Mesendoderm (in vitro differentiated cells): ENCODE results near the gene SHC4.
A peak's percentile ranks its signal among the peaks of the same experiment; 100 is the strongest.

ENCODE experiments used
- DNase-seq: peaks from one replicate; pipeline ENCODE4 v3.0.0; 2013
- H2AK5ac ChIP-seq: 2 replicates; pipeline ENCODE4 v1.6.1; 2013; ENCODE audit warnings: low read length, inconsistent platforms
- H2BK120ac ChIP-seq: 2 replicates; pipeline ENCODE4 v1.6.1; 2013; ENCODE audit warnings: low read depth, mild to moderate bottlenecking, low read length, moderate library complexity, mixed read lengths
- H2BK15ac ChIP-seq: replicated peaks from 2 replicates; pipeline ENCODE4 v1.6.1; 2013; ENCODE audit warnings: low read depth, mild to moderate bottlenecking, moderate library complexity
- H2BK5ac ChIP-seq: 2 replicates; pipeline ENCODE4 v1.6.1; 2013; ENCODE audit warnings: low read length, inconsistent platforms
- H3K18ac ChIP-seq: 2 replicates; pipeline ENCODE4 v1.6.1; 2013; ENCODE audit warnings: mild to moderate bottlenecking, low read length, mixed read lengths
- H3K23ac ChIP-seq: one replicate; pipeline ENCODE4 v1.6.1; 2013; ENCODE audit warnings: low read length
- H3K27ac ChIP-seq: 2 replicates; pipeline ENCODE4 v1.5.1; 2013; ENCODE audit warnings: low read depth, mild to moderate bottlenecking, inconsistent platforms, low read length, moderate library complexity
- H3K27me3 ChIP-seq: 2 replicates; pipeline ENCODE4 v1.6.1; 2013; ENCODE audit warnings: low read length, control low read depth, mild to moderate bottlenecking, inconsistent platforms; ENCODE audit not compliant: insufficient read depth, poor library complexity
- H3K36me3 ChIP-seq: 2 replicates; pipeline ENCODE4 v1.6.1; 2013; ENCODE audit warnings: low read length, inconsistent platforms; ENCODE audit not compliant: control insufficient read depth, insufficient read depth
- H3K4ac ChIP-seq: one replicate; pipeline ENCODE4 v1.6.1; 2013; ENCODE audit warnings: low read depth, mild to moderate bottlenecking, low read length, moderate library complexity
- H3K4me1 ChIP-seq: 2 replicates; pipeline ENCODE4 v1.6.1; 2013; ENCODE audit warnings: low read depth, low read length, inconsistent platforms; ENCODE audit not compliant: control insufficient read depth
- H3K4me2 ChIP-seq: 2 replicates; pipeline ENCODE4 v1.6.1; 2013; ENCODE audit warnings: low read length
- H3K4me3 ChIP-seq: 2 replicates; pipeline ENCODE4 v1.5.1; 2013; ENCODE audit warnings: mild to moderate bottlenecking, low read length
- H3K56ac ChIP-seq: one replicate; pipeline ENCODE4 v1.6.1; 2013; ENCODE audit warnings: low read length
- H3K79me1 ChIP-seq: 2 replicates; pipeline ENCODE4 v1.6.1; 2013; ENCODE audit warnings: low read length, inconsistent platforms
- H3K79me2 ChIP-seq: 2 replicates; pipeline ENCODE4 v1.6.1; 2013; ENCODE audit warnings: mild to moderate bottlenecking, low read length; ENCODE audit not compliant: control insufficient read depth, insufficient read depth
- H3K9ac ChIP-seq: 2 replicates; pipeline ENCODE4 v1.6.1; 2013; ENCODE audit warnings: low read length, inconsistent platforms
- H4K5ac ChIP-seq: one replicate; pipeline ENCODE4 v1.6.1; 2013; ENCODE audit warnings: low read length
- H4K8ac ChIP-seq: one replicate; pipeline ENCODE4 v1.6.1; 2013; ENCODE audit warnings: low read depth, mild to moderate bottlenecking, control low read depth, low read length, moderate library complexity
- WGBS: extraction: QIAGEN DNeasy Blood & Tissue Kit; methylation state at CpG from one replicate; pipeline ENCODE4 v1.1.7; 2013; ENCODE audit warnings: low lambda C conversion rate, missing lambda C conversion rate; ENCODE audit not compliant: insufficient coverage; ENCODE audit errors: extremely low coverage; 5-methylcytosine and 5-hydroxymethylcytosine counted together

Gene SHC4

DNA sequence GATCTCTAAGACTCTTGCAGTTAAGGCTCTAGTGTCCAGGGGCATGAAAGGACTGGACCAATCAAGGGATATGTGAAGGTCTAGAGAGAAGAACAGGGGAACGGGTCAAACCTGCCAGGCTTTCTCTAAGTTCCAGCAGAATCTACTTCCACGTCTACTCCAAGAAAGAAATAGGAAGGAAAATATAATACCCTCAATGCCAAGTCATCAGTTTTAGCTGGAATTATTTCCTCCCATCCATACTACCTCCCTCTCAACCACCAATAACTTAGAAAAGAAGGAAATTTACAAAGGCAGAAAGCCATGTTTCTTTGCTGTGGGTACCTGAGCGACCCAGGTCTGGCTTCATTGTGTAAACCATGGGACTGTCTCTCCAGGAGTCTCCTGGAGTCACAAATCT is 7.8 kb downstream of the SHC4 start:
- H2BK15ac ChIP-seq, result no peak overlapping the region
- no peak overlapping the region for H3K18ac ChIP-seq
- no peak overlapping the region for H3K56ac ChIP-seq
- WGBS, result no CpG with 5 or more reads among the region's 3 CpGs
- H3K4ac ChIP-seq, result no peak overlapping the region
- H2BK5ac ChIP-seq, result no peak overlapping the region
- H3K79me2 ChIP-seq, result no peaks in the 10 kb centered on the region
- no peak overlapping the region for H3K23ac ChIP-seq
- no peak overlapping the region for H4K5ac ChIP-seq
- no peak overlapping the region for H4K8ac ChIP-seq
- no peak overlapping the region for H3K4me2 ChIP-seq
- H2BK120ac ChIP-seq, result no peak overlapping the region
- H3K79me1 ChIP-seq, result no peaks in the 10 kb centered on the region
- H3K27me3 ChIP-seq, result no peaks in the 10 kb centered on the region
- no peaks in the 10 kb centered on the region for H3K4me1 ChIP-seq
- H3K9ac ChIP-seq, result no peak overlapping the region
- no peak overlapping the region for H3K4me3 ChIP-seq
- H3K36me3 ChIP-seq, result no peaks in the 10 kb centered on the region
- no peak for DNase-seq
- H3K27ac ChIP-seq, result no peak overlapping the region
- H2AK5ac ChIP-seq, result no peak overlapping the region

DNA sequence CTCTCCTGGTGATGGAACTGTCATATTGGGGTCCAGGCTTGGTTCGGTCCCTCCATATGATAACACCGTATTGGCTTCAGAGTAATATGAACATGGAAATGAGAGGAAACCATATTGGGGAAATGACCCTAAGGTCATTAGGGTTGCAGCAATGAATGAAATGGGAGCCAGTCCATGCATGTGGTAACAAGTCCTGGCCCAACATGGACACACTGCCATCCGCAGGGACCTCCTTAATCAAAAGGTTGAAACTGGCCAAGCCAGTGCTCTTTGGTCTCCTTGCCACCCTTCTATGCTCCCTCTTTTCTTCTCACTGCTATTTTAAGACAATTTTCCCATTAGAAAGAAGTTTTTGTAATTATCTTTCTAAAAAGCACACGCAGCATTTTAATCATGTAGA is 8.3 kb downstream of the SHC4 start:
- no peaks in the 10 kb centered on the region for H3K4me1 ChIP-seq
- no CpG with 5 or more reads among the region's 4 CpGs for WGBS
- H3K9ac ChIP-seq, result no peak overlapping the region
- H4K8ac ChIP-seq, result no peak overlapping the region
- H3K4me3 ChIP-seq, result no peak overlapping the region
- no peak overlapping the region for H3K27ac ChIP-seq
- no peak overlapping the region for H4K5ac ChIP-seq
- no peaks in the 10 kb centered on the region for H3K36me3 ChIP-seq
- H3K79me1 ChIP-seq, result no peaks in the 10 kb centered on the region
- H2AK5ac ChIP-seq, result no peak overlapping the region
- H2BK120ac ChIP-seq, result no peak overlapping the region
- no peak overlapping the region for H2BK5ac ChIP-seq
- H2BK15ac ChIP-seq, result no peak overlapping the region
- H3K27me3 ChIP-seq, result no peaks in the 10 kb centered on the region
- H3K4me2 ChIP-seq, result no peak overlapping the region
- H3K23ac ChIP-seq, result no peak overlapping the region
- H3K18ac ChIP-seq, result no peak overlapping the region
- no peak for DNase-seq
- no peaks in the 10 kb centered on the region for H3K79me2 ChIP-seq
- no peak overlapping the region for H3K56ac ChIP-seq
- no peak overlapping the region for H3K4ac ChIP-seq

DNA sequence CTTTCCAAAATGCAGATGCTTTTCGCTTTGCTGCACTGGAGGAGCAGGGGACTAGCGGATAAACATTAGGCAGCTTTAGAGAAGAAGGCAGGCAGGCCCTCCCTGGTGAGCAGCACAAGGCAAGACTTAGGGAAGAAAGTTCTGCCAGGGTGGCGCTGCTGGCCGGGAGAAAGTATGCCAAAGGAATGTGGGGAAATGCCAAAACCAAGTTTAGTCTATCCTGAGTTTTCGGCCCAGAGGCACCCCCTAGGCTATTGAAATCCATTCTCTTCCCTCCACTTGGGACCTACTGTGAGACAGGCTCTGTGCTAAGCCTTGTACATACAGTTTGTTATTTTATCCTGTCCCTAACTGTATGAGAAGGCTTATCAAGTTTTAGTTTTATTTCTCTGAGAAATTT is 9.2 kb downstream of the SHC4 start:
- Histone ChIP-seq H3K4me1 (no peaks in the 10 kb centered on the region), H3K36me3 (no peaks in the 10 kb centered on the region), H3K56ac (no peak overlapping the region), H4K5ac (no peak overlapping the region), H3K4me3 (no peak overlapping the region), H2AK5ac (no peak overlapping the region), H3K27ac (no peak overlapping the region), H3K4me2 (no peak overlapping the region), H3K9ac (no peak overlapping the region), H4K8ac (no peak overlapping the region), H2BK120ac (no peak overlapping the region), H2BK5ac (no peak overlapping the region), H3K79me1 (no peaks in the 10 kb centered on the region), H3K27me3 (no peaks in the 10 kb centered on the region), H2BK15ac (no peak overlapping the region), H3K79me2 (no peaks in the 10 kb centered on the region), H3K4ac (no peak overlapping the region), H3K18ac (no peak overlapping the region), H3K23ac (no peak overlapping the region)
- peak; percentile 76 for DNase-seq
- WGBS, result no CpG with 5 or more reads among the region's 5 CpGs

DNA sequence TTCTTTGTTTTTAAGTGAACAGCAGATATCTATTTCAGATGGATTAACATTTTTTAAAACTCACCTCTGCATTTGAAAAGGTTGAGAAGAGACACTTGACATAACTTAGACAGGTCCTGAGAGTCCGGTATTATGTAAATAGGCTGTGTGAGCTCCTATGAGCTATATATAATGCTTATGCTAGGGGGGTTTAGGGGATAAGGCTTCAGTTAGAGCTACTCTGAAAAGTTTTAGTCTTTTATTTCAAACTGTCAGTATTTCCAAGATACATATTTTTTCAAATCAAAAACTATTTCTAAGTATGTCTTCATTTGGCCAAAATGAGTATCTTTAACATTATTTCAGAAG is 16.9 kb downstream of the SHC4 start:
- H3K27ac ChIP-seq, result no peak overlapping the region

DNA sequence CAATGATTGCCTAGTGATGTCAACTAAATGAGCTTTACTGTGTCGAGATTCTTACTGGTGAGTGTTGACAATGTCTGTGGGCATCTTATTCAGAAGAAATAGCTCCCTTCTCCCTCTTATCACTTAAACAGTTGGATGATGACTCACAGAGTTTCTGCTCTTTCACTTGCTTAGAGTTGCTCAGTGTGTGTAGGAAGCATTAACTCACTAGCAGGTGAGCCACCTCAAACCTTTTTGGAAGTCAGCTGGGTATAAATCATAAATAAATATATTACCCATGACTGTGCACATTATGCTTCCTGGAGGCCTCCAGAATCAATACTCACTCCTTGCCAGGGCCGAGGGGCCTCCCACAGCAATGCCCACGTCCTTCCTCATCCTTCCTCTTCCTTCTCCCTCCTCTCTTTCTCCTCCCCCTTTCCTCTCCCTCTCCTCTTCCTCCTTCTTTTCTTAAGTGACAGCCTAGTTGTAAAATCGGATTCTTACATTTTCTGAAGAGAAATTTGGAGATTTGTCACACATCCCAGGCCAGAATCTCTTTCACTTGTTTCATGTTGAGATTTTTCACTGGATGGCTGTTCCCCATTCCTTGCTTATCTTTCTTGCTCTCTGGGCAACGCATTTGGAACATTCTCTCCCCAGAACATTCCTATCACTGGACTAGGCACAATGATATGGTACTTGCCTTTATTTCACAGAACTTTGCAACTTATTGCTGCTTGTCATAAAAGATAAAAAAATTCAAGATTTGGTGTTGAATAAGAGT is 17.5 kb downstream of the SHC4 start:
- Histone ChIP-seq H3K79me1 (no peaks in the 10 kb centered on the region), H4K8ac (no peak overlapping the region), H3K23ac (no peak overlapping the region), H4K5ac (no peak overlapping the region), H3K9ac (no peak overlapping the region), H3K4me1 (no peaks in the 10 kb centered on the region), H2BK15ac (no peak overlapping the region), H3K27me3 (no peaks in the 10 kb centered on the region), H3K36me3 (no peaks in the 10 kb centered on the region), H3K4me3 (no peak overlapping the region), H3K56ac (no peak overlapping the region), H3K27ac (no peak overlapping the region), H3K4me2 (no peak overlapping the region), H2AK5ac (no peak overlapping the region), H2BK120ac (no peak overlapping the region), H3K79me2 (no peaks in the 10 kb centered on the region), H3K18ac (no peak overlapping the region), H2BK5ac (no peak overlapping the region), H3K4ac (no peak overlapping the region)
- WGBS, result no CpG with 5 or more reads among the region's 5 CpGs
- peak; percentile 28 for DNase-seq

More for the DNA sequence above, 16.9 kb downstream of the SHC4 start:
- Histone ChIP-seq H3K36me3 (no peaks in the 10 kb centered on the region), H4K5ac (no peak overlapping the region), H3K4ac (no peak overlapping the region), H3K4me2 (no peak overlapping the region), H3K79me1 (no peaks in the 10 kb centered on the region), H4K8ac (no peak overlapping the region), H2BK15ac (no peak overlapping the region), H3K56ac (no peak overlapping the region), H3K4me3 (no peak overlapping the region), H2BK5ac (no peak overlapping the region), H2AK5ac (no peak overlapping the region), H2BK120ac (no peak overlapping the region), H3K23ac (no peak overlapping the region), H3K27me3 (no peaks in the 10 kb centered on the region), H3K9ac (no peak overlapping the region), H3K18ac (no peak overlapping the region), H3K4me1 (no peaks in the 10 kb centered on the region), H3K79me2 (no peaks in the 10 kb centered on the region)
- no CpG with 5 or more reads among the region's 1 CpG for WGBS
- no peak for DNase-seq

DNA sequence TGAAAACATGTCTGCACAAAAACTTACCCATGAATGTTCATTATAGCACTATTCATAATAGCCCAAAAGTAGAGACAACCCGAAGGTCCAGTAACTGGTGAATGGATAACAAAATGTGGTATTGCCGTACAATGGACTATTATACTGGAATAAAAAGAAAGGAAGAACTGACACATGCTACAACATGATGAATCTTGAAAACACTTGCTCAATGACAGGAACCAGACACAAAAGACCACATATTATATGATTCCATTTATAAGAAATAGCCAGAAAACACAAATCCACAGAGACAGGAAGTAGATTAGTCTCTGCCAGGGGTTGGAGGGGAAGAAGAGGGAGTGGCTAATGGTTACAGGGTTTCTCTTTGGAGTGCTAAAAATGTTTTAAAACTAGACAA is 18.3 kb downstream of the SHC4 start:
- Histone ChIP-seq H3K23ac (no peak overlapping the region), H2BK5ac (no peak overlapping the region), H3K4ac (no peak overlapping the region), H3K18ac (no peak overlapping the region), H2BK120ac (no peak overlapping the region), H3K4me2 (no peak overlapping the region), H2BK15ac (no peak overlapping the region), H3K79me2 (no peaks in the 10 kb centered on the region), H3K79me1 (no peaks in the 10 kb centered on the region), H4K5ac (no peak overlapping the region), H3K4me3 (no peak overlapping the region), H3K9ac (no peak overlapping the region), H3K56ac (no peak overlapping the region), H2AK5ac (no peak overlapping the region), H3K27me3 (no peaks in the 10 kb centered on the region), H3K36me3 (no peaks in the 10 kb centered on the region), H4K8ac (no peak overlapping the region), H3K27ac (no peak overlapping the region), H3K4me1 (no peaks in the 10 kb centered on the region)
- DNase-seq, result no peak
- no CpG with 5 or more reads among the region's 2 CpGs for WGBS
